ENCODE results near the gene LRRC8B. TPM values are rescaled to one million over a fixed set of nuclear protein-coding genes. Genes with fewer than 3 reads are reported as not detected.
"Not testable (repeated sequence)": the region's sequence is repeated elsewhere in the genome, so short reads cannot be mapped to it uniquely, and the experiment has no call there.

Gene LRRC8B
- polyA plus RNA-seq, 2 of the 4 experiments (the other 2 are of a cell fraction) = 3.2 to 10.3 TPM

GRCh38 chr1:89542345-89542744 lies 17.7 kb downstream of the LRRC8B start:
- FAIRE-seq (no peak), ATAC-seq (no peak), DNase-seq (ENCODE audit: low read depth in 1 of 2, low spot score in 1 of 2) (no peak)
- H3K4me3 ChIP-seq = no peak overlapping the region
- TF ChIP-seq EHMT2 (IDR thresholded peaks at IDR 0.05; ENCODE audit: low read depth) (no peak), RNF2 (IDR thresholded peaks at IDR 0.05; ENCODE audit: borderline replicate concordance, low read depth) (no peak)
- 97% methylated on average over 1 of the region's 1 CpG for WGBS (ENCODE audit: missing lambda C conversion rate)
- H3K4me2 ChIP-seq = no peak overlapping the region
- POLR2A ChIA-PET = no interaction called here
- CTCF ChIA-PET = interaction anchor here (1.5 kb wide), 1 partner anchor 221 kb away, joined by 3 read pairs; no protein-coding TSS in a partner anchor
- H3K4me1 ChIP-seq = peaks cover 23% of the 10 kb centered on the region
- H3K9me3 ChIP-seq = no peaks in the 10 kb centered on the region
- H3K27ac ChIP-seq = no peak overlapping the region

- H3K4me3 ChIP-seq; CTCF ChIA-PET; H3K9me3 ChIP-seq; H3K4me2 ChIP-seq; ATAC-seq; H3K27ac ChIP-seq; DNase-seq (ENCODE audit: low read depth in 1 of 2, low spot score in 1 of 2); POLR2A ChIA-PET; FAIRE-seq: not testable (repeated sequence)
- WGBS (ENCODE audit: missing lambda C conversion rate) = 92% methylated on average over 1 of the region's 1 CpG
- peaks cover 32% of the 10 kb centered on the region for H3K4me1 ChIP-seq
Measured at GRCh38 chr1:89543632-89544031, 19.0 kb downstream of the LRRC8B start.

GRCh38 chr1:89545264-89546038 lies 20.8 kb downstream of the LRRC8B start:
- H3K4me1 ChIP-seq = peaks cover 33% of the 10 kb centered on the region
- H3K4me3 ChIP-seq = no peak overlapping the region
- no peaks in the 10 kb centered on the region for H3K9me3 ChIP-seq
- WGBS (ENCODE audit: missing lambda C conversion rate) = 73% methylated on average over 6 of the region's 6 CpGs
- ChIA-PET POLR2A (no interaction called here), CTCF (no interaction called here)
- no peak for ATAC-seq
- H3K4me2 ChIP-seq = 0 out of 3 replicates have a peak overlapping the region, but pooled peaks have one; percentile 9
- no peak for FAIRE-seq
- TF ChIP-seq BHLHE40 (IDR thresholded peaks at IDR 0.05; ENCODE audit: low read depth, low read length) (no peak), MAZ (IDR thresholded peaks at IDR 0.05; ENCODE audit: borderline replicate concordance, low read depth, low read length) (no peak), ATOH8 (CRISPR knock-in tag; IDR thresholded peaks at IDR 0.05; ENCODE audit: low read depth) (no peak), POLR2A (IDR thresholded peaks at IDR 0.05; ENCODE audit: low read length) (no peak), RNF2 (IDR thresholded peaks at IDR 0.05; ENCODE audit: borderline replicate concordance, low read depth) (no peak), REST (IDR thresholded peaks at IDR 0.05) (no peak), FOSL2 (IDR thresholded peaks at IDR 0.05) (no peak), FOSL2 (CRISPR knock-in tag; IDR thresholded peaks at IDR 0.05) (no peak), GATA3 (IDR thresholded peaks at IDR 0.05; ENCODE audit: borderline replicate concordance) (no peak), MAX (IDR thresholded peaks at IDR 0.05) (no peak)
- DNase-seq (ENCODE audit: low read depth in 1 of 2, low spot score in 1 of 2) = no peak
- no peak overlapping the region for H3K27ac ChIP-seq

GRCh38 chr1:89546082-89546889 lies 21.7 kb downstream of the LRRC8B start:
- peaks cover 33% of the 10 kb centered on the region for H3K4me1 ChIP-seq
- peak overlapping the region; percentile 9; the same call in 1 of the 3 replicates for H3K4me2 ChIP-seq
- TF ChIP-seq FOSB (CRISPR knock-in tag; IDR thresholded peaks at IDR 0.05) = no peak
- TF ChIP-seq RNF2 (IDR thresholded peaks at IDR 0.05; ENCODE audit: borderline replicate concordance, low read depth) = no peak
- TF ChIP-seq BCL3 (IDR thresholded peaks at IDR 0.05) = no peak
- TF ChIP-seq SREBF2 (IDR thresholded peaks at IDR 0.05) = no peak
- TF ChIP-seq TFCP2L1 (CRISPR knock-in tag; IDR thresholded peaks at IDR 0.05) = no peak
- no peak for TF ChIP-seq HES2 (IDR thresholded peaks at IDR 0.05)
- no peak for TF ChIP-seq E2F6 (IDR thresholded peaks at IDR 0.05; ENCODE audit: borderline replicate concordance, low read depth)
- TF ChIP-seq RCOR1 (IDR thresholded peaks at IDR 0.05; ENCODE audit: low read depth, low read length) = no peak
- no peak for TF ChIP-seq RAD21 (conservative IDR thresholded peaks at IDR 0.05 in 1 of 2, IDR thresholded peaks at IDR 0.05 in 1 of 2)
- no peak for TF ChIP-seq NFE2L2 (conservative IDR thresholded peaks at IDR 0.05; ENCODE audit: low read length)
- no peak for TF ChIP-seq ZNF302 (CRISPR knock-in tag; IDR thresholded peaks at IDR 0.05)
- TF ChIP-seq EHF (CRISPR knock-in tag; IDR thresholded peaks at IDR 0.05) = no peak
- WGBS (ENCODE audit: missing lambda C conversion rate) = 90% methylated on average over 3 of the region's 3 CpGs
- CTCF ChIA-PET = no interaction called here
- no peak overlapping the region for H3K27ac ChIP-seq
- POLR2A ChIA-PET = no interaction called here
- H3K9me3 ChIP-seq = no peaks in the 10 kb centered on the region
- DNase-seq (ENCODE audit: low read depth in 1 of 2, low spot score in 1 of 2) (no peak), FAIRE-seq (no peak), ATAC-seq (0 out of 6 replicates have a peak, but pooled peaks of 1 of the 2 experiments have one; percentile 54)
- no peak overlapping the region for H3K4me3 ChIP-seq

All from A549 (cell line).